ENCODE results near the gene WDR7. TPM values are rescaled to one million over a fixed set of nuclear protein-coding genes. Genes with fewer than 3 reads are reported as not detected.

Gene WDR7
- total and polyA plus RNA-seq, 9 of the 15 experiments (the other 6 are each of a cell fraction or from before 2014, with no cell fraction given) = 1.4 to 9.4 (median 5.3) TPM

GRCh38 chr18:56637711-56638231 is 13.4 kb upstream of the WDR7 start:
- BruUV-seq (replicated peaks) = no TSS peak
- H4K20me1 ChIP-seq (replicated peaks; ENCODE audit: control insufficient read depth, insufficient read depth, low read length) = peaks cover 9% of the 10 kb centered on the region; the same call in 1 of the 2 replicates
- H3K4me2 ChIP-seq (ENCODE audit: insufficient read depth, low read length) = peak overlapping the region; percentile 75
- 3% methylated on average over 17 of the region's 18 CpGs for WGBS (ENCODE audit: insufficient coverage, low coverage, missing lambda C conversion rate)
- H3K9ac ChIP-seq (ENCODE audit: insufficient read depth in 1 of 2, low read depth in 2 of 2, low read length in 2 of 2) = peak overlapping the region; percentile 95 to 99
- ChIA-PET CTCF (ENCODE audit: low intra/inter-chr PET ratio) (no interaction called here), POLR2A (interaction anchor here (0.6 to 1.4 kb wide), 4 partner anchors 12 to 969 kb away, joined by 3 to 10 read pairs (median 4); partner anchors contain the start of gene WDR7)
- ATAC-seq = peak; percentile 38
- H3K27me3 ChIP-seq (ENCODE audit: control insufficient read depth in 2 of 2, insufficient read depth in 2 of 2, low read length in 2 of 2) = no peaks in the 10 kb centered on the region
- peak overlapping the region; percentile 56 for H2AFZ ChIP-seq (ENCODE audit: low read depth, low read length)
- TF ChIP-seq POLR2A (conservative IDR thresholded peaks at IDR 0.05) (no peak), ID3 (CRISPR knock-in tag; IDR thresholded peaks at IDR 0.05) (no peak), ID3 (tag; IDR thresholded peaks at IDR 0.05) (peak; percentile 35; the same call in 1 of the 2 replicates)
- peaks cover 0 to 2% of the 10 kb centered on the region in 2 experiments; a peak in 3 of 5 replicates for H3K4me1 ChIP-seq (replicated peaks in 1 of 2; ENCODE audit: control insufficient read depth in 2 of 2, insufficient read depth in 2 of 2, low read length in 2 of 2)
- peaks cover 56% of the 10 kb centered on the region for H3K79me2 ChIP-seq (ENCODE audit: control insufficient read depth, insufficient read depth, low read length)
- peak overlapping the region; percentile 92 for H3K27ac ChIP-seq (ENCODE audit: extremely low read depth, low read depth, low read length)
- peaks cover 4% of the 10 kb centered on the region; the same call in 1 of the 2 replicates for H3K9me3 ChIP-seq (replicated peaks; ENCODE audit: control insufficient read depth, insufficient read depth, low read depth, low read length)
- peak in 2 of 4 experiments; percentile 12 to 15 for DNase-seq (ENCODE audit: extremely low read depth in 1 of 4, low spot score in 3 of 4)
- no peaks in the 10 kb centered on the region for H3K9me1 ChIP-seq (ENCODE audit: control insufficient read depth, insufficient read depth, low read length)
- FAIRE-seq = no peak
- H3K4me3 ChIP-seq = peak overlapping the region; percentile 76
- intact Hi-C loops (cut with micrococcal nuclease) (loop anchor here (10.0 kb wide), 1 partner anchor 1253 kb away; no protein-coding TSS in a partner anchor), in situ Hi-C loops (cut with MboI) (no loop called here)
- peaks cover 21% of the 10 kb centered on the region for H3K36me3 ChIP-seq (ENCODE audit: control insufficient read depth, insufficient read depth, low read length)

Data from K562 (cell line).